Stomach (tissue), 9 donors: Measurements from ENCODE around the gene CTU1. TPM values are rescaled to one million over a fixed set of nuclear protein-coding genes. Genes with fewer than 3 reads are reported as not detected.

ENCODE experiments used
- DNase-seq, 2 donors: peaks; one replicate each; pipeline versions ENCODE4 v3.0.0 to v3.0.0-alpha.2; 2013 to 2019
- H3K27ac ChIP-seq, 5 donors: fragments of 200-600 bp in 4 of 5; sonication (generic) in 4 of 5; one replicate each; pipeline ENCODE4 v1.5.1; 2013 to 2019; ENCODE audit warnings: mild to moderate bottlenecking in 1 of 5, moderate library complexity in 1 of 5
- H3K27me3 ChIP-seq, 3 donors: fragments of 200-600 bp; sonication (generic); one replicate each; pipeline ENCODE4 v1.5.1; 2017 to 2019; ENCODE audit warnings: mixed run types in 1 of 3
- H3K36me3 ChIP-seq, 4 donors: fragments of 200-600 bp; sonication (generic); 1 replicate in 3 of 4; 2 replicates in 1 of 4; pipeline ENCODE4 v1.5.1; 2016 to 2019
- H3K4me1 ChIP-seq, 4 donors: fragments of 200-600 bp; sonication (generic); one replicate each; pipeline ENCODE4 v1.5.1; 2016 to 2019
- H3K4me3 ChIP-seq, 4 donors: fragments of 200-600 bp; sonication (generic) in 3 of 4; one replicate each; pipeline ENCODE4 v1.5.1; 2016 to 2019; ENCODE audit warnings: mild to moderate bottlenecking in 1 of 4
- H3K9me3 ChIP-seq, 4 donors: fragments of 200-600 bp; sonication (generic); one replicate each; pipeline ENCODE4 v1.5.1; 2016 to 2019
- CTCF ChIP-seq, 7 experiments: fragments of 450-650 bp in 4 of 7; fragments of 200-600 bp in 3 of 7; sonication (generic) in 3 of 7; IDR thresholded peaks; one replicate each; pipeline ENCODE4 v1.5.1; 2016 to 2019; ENCODE audit warnings: antibody characterized with exemption in 7 of 7, control low read depth in 2 of 7, mild to moderate bottlenecking in 1 of 7
- EP300 ChIP-seq: sonication (generic); formaldehyde crosslinking; IDR thresholded peaks from one replicate; pipeline ENCODE4 v1.6.1; 2017; ENCODE audit warnings: antibody characterized with exemption
- POLR2A ChIP-seq, 4 donors: fragments of 450-650 bp; IDR thresholded peaks; one replicate each; pipeline ENCODE4 v1.6.1; 2016; ENCODE audit warnings: antibody characterized with exemption in 4 of 4, control low read depth in 2 of 4, mild to moderate bottlenecking in 1 of 4, moderate library complexity in 1 of 4
- POLR2AphosphoS5 ChIP-seq, 3 donors: sonication (generic); formaldehyde crosslinking; IDR thresholded peaks; one replicate each; pipeline ENCODE4 v1.6.1; 2016; ENCODE audit warnings: antibody characterized with exemption in 3 of 3
- WGBS, 5 donors: extraction: QIAGEN DNeasy Blood & Tissue Kit in 3 of 5; methylation state at CpG; one replicate each; pipeline versions ENCODE4 v1.1.5 to v1.1.7; 2013 to 2018; 5-methylcytosine and 5-hydroxymethylcytosine counted together
- intact Hi-C: fragments of 100-400 bp; cut with DNase I; formaldehyde crosslinking; loops from one replicate; pipeline ENCODE4 v1.15.1; 2023; ENCODE audit warnings: low total_unique reads
- polyA plus RNA-seq, 3 donors: library from polyadenylated mRNA; stranded (reverse); fragments of 200-250 nt; gene quantifications; one replicate each; pipeline ENCODE4 v1.2.3, GENCODE V29; 2013
- total RNA-seq, 5 donors: library from RNA; depleted of rRNA; stranded (reverse); fragments of >200 nt; gene quantifications; one replicate each; pipeline versions ENCODE4 v1.1.0 to v1.2.3, GENCODE V29; 2014 to 2016
- donor health status: healthy with polysubstance abuse.
- donor health status: Bipolar disorder and iron deficiency.
- donor health status: healthy.

The CTU1 gene
- total and polyA plus RNA-seq, 8 donors, result 0.58 to 47.3 (median 4.0) TPM

DNA sequence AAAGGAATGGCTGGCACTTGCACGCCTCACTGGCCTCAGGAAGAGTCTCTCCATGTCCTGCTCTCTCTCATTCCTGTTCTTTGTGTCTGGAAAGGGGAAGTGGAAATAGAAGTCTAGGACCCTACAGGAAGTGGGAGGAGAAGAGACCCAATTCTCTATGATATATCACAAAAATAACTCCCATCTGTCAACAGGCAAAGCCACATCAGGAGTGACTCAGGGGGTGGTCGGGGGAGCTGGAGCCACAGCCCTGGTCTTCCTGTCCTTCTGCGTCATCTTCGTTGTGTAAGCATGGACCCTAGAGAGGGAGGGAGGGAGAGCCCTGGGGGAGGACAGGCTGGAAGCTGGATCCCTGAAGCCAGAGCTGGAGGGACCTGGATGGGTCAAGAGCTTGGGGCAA lies 19.5 kb upstream of the CTU1 start:
- 52 to 78% (median 69%) methylated on average over 4 of the region's 4 CpGs for WGBS, 5 donors
- TF ChIP-seq POLR2AphosphoS5 (IDR thresholded peaks at IDR 0.05) (peak in 2 of 3 donors; percentile 9 to 22), POLR2A (IDR thresholded peaks at IDR 0.05) (no peak), EP300 (no peak)
- H3K4me3 ChIP-seq, result peak overlapping the region in 1 of 4 donors; percentile 11
- H3K4me1 ChIP-seq, result peaks cover 6 to 27% (median 12%) of the 10 kb centered on the region in 4 donors
- peak in 1 of 2 donors; percentile 27 for DNase-seq
- peaks cover 0 to 36% (median 0%) of the 10 kb centered on the region in 3 donors for H3K27me3 ChIP-seq
- no peaks in the 10 kb centered on the region for H3K36me3 ChIP-seq
- intact Hi-C loops, result no loop called here
- H3K27ac ChIP-seq, result peak overlapping the region in 2 of 5 donors; percentile 25 to 81
- no peaks in the 10 kb centered on the region for H3K9me3 ChIP-seq

GRCh38 chr19:51127032-51127431 lies 18.8 kb upstream of the CTU1 start:
- Histone ChIP-seq H3K4me3 (peak overlapping the region in 2 of 4 donors; percentile 33 to 37), H3K9me3 (no peaks in the 10 kb centered on the region), H3K27ac (peak overlapping the region in 2 of 5 donors; percentile 74 to 81), H3K36me3 (no peaks in the 10 kb centered on the region), H3K4me1 (peaks cover 4 to 20% (median 9%) of the 10 kb centered on the region in 4 donors), H3K27me3 (peaks cover 0 to 38% (median 0%) of the 10 kb centered on the region in 3 donors)
- intact Hi-C loops, result no loop called here
- DNase-seq, result no peak
- WGBS, 5 donors, result 55 to 79% (median 66%) methylated on average over 5 to 6 of the region's 6 CpGs
- no peak for TF ChIP-seq CTCF (IDR thresholded peaks at IDR 0.05)
- TF ChIP-seq EP300, result no peak
- no peak for TF ChIP-seq POLR2A (IDR thresholded peaks at IDR 0.05)
- no peak for TF ChIP-seq POLR2AphosphoS5 (IDR thresholded peaks at IDR 0.05)

- Histone ChIP-seq H3K4me3 (peak overlapping the region in 3 of 4 donors; percentile 7 to 37 (median 27)), H3K9me3 (no peaks in the 10 kb centered on the region), H3K4me1 (peaks cover 0 to 11% (median 4%) of the 10 kb centered on the region in 4 donors), H3K27ac (peak overlapping the region in 4 of 5 donors; percentile 13 to 81 (median 62)), H3K36me3 (no peaks in the 10 kb centered on the region), H3K27me3 (peaks cover 0 to 38% (median 0%) of the 10 kb centered on the region in 3 donors)
- DNase-seq, result no peak
- no peak for TF ChIP-seq POLR2A (IDR thresholded peaks at IDR 0.05)
- TF ChIP-seq CTCF (IDR thresholded peaks at IDR 0.05), result no peak
- TF ChIP-seq EP300, result no peak
- no peak for TF ChIP-seq POLR2AphosphoS5 (IDR thresholded peaks at IDR 0.05)
- intact Hi-C loops, result no loop called here
- WGBS, 5 donors, result 86 to 91% (median 87%) methylated on average over 6 to 16 of the region's 16 CpGs
Observed at GRCh38 chr19:51125421-51126075, 17.3 kb upstream of the CTU1 start.

DNA sequence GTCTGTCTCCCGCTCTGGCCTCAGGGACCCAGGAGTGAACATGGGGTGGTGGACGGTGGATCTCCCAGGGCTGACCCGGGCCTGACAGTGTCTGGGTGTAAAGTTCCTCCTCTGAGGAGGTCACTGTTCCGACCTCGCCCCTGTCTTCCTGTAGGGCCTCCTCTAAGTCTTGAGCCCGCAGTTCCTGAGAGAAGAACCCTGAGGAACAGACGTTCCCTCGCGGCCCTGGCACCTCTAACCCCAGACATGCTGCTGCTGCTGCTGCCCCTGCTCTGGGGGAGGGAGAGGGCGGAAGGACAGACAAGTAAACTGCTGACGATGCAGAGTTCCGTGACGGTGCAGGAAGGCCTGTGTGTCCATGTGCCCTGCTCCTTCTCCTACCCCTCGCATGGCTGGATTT lies 16.5 kb upstream of the CTU1 start, which contains the start of gene SIGLEC9:
Gene SIGLEC9, plus strand, starts transcription at position 178 of the 400 bp plus-strand sequence. Its CDS starts 69 bp downstream, at position 247.
- Histone ChIP-seq H3K36me3 (no peaks in the 10 kb centered on the region), H3K27ac (peak within 1 kb of the TSS in 4 of 5 donors; percentile 13 to 81 (median 68))
- WGBS, 5 donors, result 59 to 73% (median 65%) methylated on average over 11 to 14 of the region's 14 CpGs

More for the DNA sequence above, 16.5 kb upstream of the CTU1 start, which contains the start of gene SIGLEC9:
- peak within 1 kb of the TSS in 3 of 4 donors; percentile 7 to 37 (median 27) for H3K4me3 ChIP-seq
- no peaks in the 10 kb centered on the region for H3K9me3 ChIP-seq
- H3K4me1 ChIP-seq, result peaks cover 0 to 11% (median 4%) of the 10 kb centered on the region in 4 donors
- peak in 1 of 2 donors; percentile 32 for DNase-seq
- peaks cover 0 to 38% (median 0%) of the 10 kb centered on the region in 3 donors for H3K27me3 ChIP-seq
- TF ChIP-seq EP300 (no peak), POLR2A (IDR thresholded peaks at IDR 0.05) (no peak), CTCF (IDR thresholded peaks at IDR 0.05) (no peak), POLR2AphosphoS5 (IDR thresholded peaks at IDR 0.05) (no peak)
- intact Hi-C loops, result no loop called here
